Measurements from ENCODE around the gene OCRL.

The OCRL gene

GRCh38 chrX:129585691-129586090 lies 45.6 kb downstream of the OCRL start:
- Histone ChIP-seq H3K27ac (ENCODE audit: low read length) (no peak overlapping the region), H3K4me1 (ENCODE audit: control insufficient read depth, insufficient read depth, low read length) (peaks cover 3% of the 10 kb centered on the region), H3K9me3 (ENCODE audit: control insufficient read depth in 2 of 2, low read length in 2 of 2) (no peaks in the 10 kb centered on the region), H3K27me3 (ENCODE audit: control insufficient read depth in 1 of 2, insufficient read depth in 2 of 2, low read length in 2 of 2) (peaks cover 0 to 2% of the 10 kb centered on the region in 2 donors), H3K4me3 (ENCODE audit: low read length in 2 of 2) (no peak overlapping the region), H3K9ac (ENCODE audit: low read length in 2 of 2) (no peak overlapping the region), H3K36me3 (ENCODE audit: control insufficient read depth in 2 of 2, insufficient read depth in 2 of 2, low read length in 2 of 2) (peaks cover 18 to 23% of the 10 kb centered on the region in 2 donors)

- Histone ChIP-seq H3K27ac (ENCODE audit: low read length) (no peak overlapping the region), H3K4me1 (ENCODE audit: control insufficient read depth, insufficient read depth, low read length) (peaks cover 3% of the 10 kb centered on the region), H3K36me3 (ENCODE audit: control insufficient read depth in 2 of 2, insufficient read depth in 2 of 2, low read length in 2 of 2) (peaks cover 23% of the 10 kb centered on the region in 2 donors)
Observed at GRCh38 chrX:129586446-129586845, 46.4 kb downstream of the OCRL start.

GRCh38 chrX:129590596-129590995 lies 50.5 kb downstream of the OCRL start:
- no peak overlapping the region for H3K27ac ChIP-seq (ENCODE audit: low read length)
- H3K36me3 ChIP-seq (ENCODE audit: control insufficient read depth in 2 of 2, insufficient read depth in 2 of 2, low read length in 2 of 2), result peaks cover 23 to 27% of the 10 kb centered on the region in 2 donors
- H3K9ac ChIP-seq (ENCODE audit: low read length in 2 of 2), result no peak overlapping the region
- H3K4me1 ChIP-seq (ENCODE audit: control insufficient read depth, insufficient read depth, low read length), result peaks cover 4% of the 10 kb centered on the region
- H3K4me3 ChIP-seq (ENCODE audit: low read length in 2 of 2), result no peak overlapping the region
- no peaks in the 10 kb centered on the region for H3K9me3 ChIP-seq (ENCODE audit: control insufficient read depth in 2 of 2, low read length in 2 of 2)
- peaks cover 0 to 2% of the 10 kb centered on the region in 2 donors for H3K27me3 ChIP-seq (ENCODE audit: control insufficient read depth in 1 of 2, insufficient read depth in 2 of 2, low read length in 2 of 2)

More at GRCh38 chrX:129586446-129586845, 46.4 kb downstream of the OCRL start:
- H3K9me3 ChIP-seq (ENCODE audit: control insufficient read depth in 2 of 2, low read length in 2 of 2), result no peaks in the 10 kb centered on the region
- peaks cover 0 to 2% of the 10 kb centered on the region in 2 donors for H3K27me3 ChIP-seq (ENCODE audit: control insufficient read depth in 1 of 2, insufficient read depth in 2 of 2, low read length in 2 of 2)
- H3K9ac ChIP-seq (ENCODE audit: low read length in 2 of 2), result no peak overlapping the region
- no peak overlapping the region for H3K4me3 ChIP-seq (ENCODE audit: low read length in 2 of 2)

GRCh38 chrX:129593137-129593536 lies 53.1 kb downstream of the OCRL start:
- Histone ChIP-seq H3K27ac (ENCODE audit: low read length) (no peak overlapping the region), H3K9me3 (ENCODE audit: control insufficient read depth in 2 of 2, low read length in 2 of 2) (no peaks in the 10 kb centered on the region), H3K4me3 (ENCODE audit: low read length in 2 of 2) (no peak overlapping the region), H3K4me1 (ENCODE audit: control insufficient read depth, insufficient read depth, low read length) (peaks cover 3% of the 10 kb centered on the region), H3K9ac (ENCODE audit: low read length in 2 of 2) (no peak overlapping the region), H3K36me3 (ENCODE audit: control insufficient read depth in 2 of 2, insufficient read depth in 2 of 2, low read length in 2 of 2) (peaks cover 21 to 27% of the 10 kb centered on the region in 2 donors), H3K27me3 (ENCODE audit: control insufficient read depth in 1 of 2, insufficient read depth in 2 of 2, low read length in 2 of 2) (peaks cover 0 to 2% of the 10 kb centered on the region in 2 donors)

GRCh38 chrX:129594781-129595180 lies 54.7 kb downstream of the OCRL start:
- peaks cover 3% of the 10 kb centered on the region for H3K4me1 ChIP-seq (ENCODE audit: control insufficient read depth, insufficient read depth, low read length)
- no peaks in the 10 kb centered on the region for H3K27me3 ChIP-seq (ENCODE audit: control insufficient read depth in 1 of 2, insufficient read depth in 2 of 2, low read length in 2 of 2)
- H3K27ac ChIP-seq (ENCODE audit: low read length), result no peak overlapping the region

GRCh38 chrX:129596077-129596476 lies 56.0 kb downstream of the OCRL start:
- peaks cover 3% of the 10 kb centered on the region for H3K4me1 ChIP-seq (ENCODE audit: control insufficient read depth, insufficient read depth, low read length)
- peaks cover 0 to 9% of the 10 kb centered on the region in 2 donors for H3K36me3 ChIP-seq (ENCODE audit: control insufficient read depth in 2 of 2, insufficient read depth in 2 of 2, low read length in 2 of 2)
- peaks cover 0 to 2% of the 10 kb centered on the region in 2 donors for H3K27me3 ChIP-seq (ENCODE audit: control insufficient read depth in 1 of 2, insufficient read depth in 2 of 2, low read length in 2 of 2)
- no peak overlapping the region for H3K27ac ChIP-seq (ENCODE audit: low read length)
- no peaks in the 10 kb centered on the region for H3K9me3 ChIP-seq (ENCODE audit: control insufficient read depth in 2 of 2, low read length in 2 of 2)
- H3K4me3 ChIP-seq (ENCODE audit: low read length in 2 of 2), result no peak overlapping the region
- no peak overlapping the region for H3K9ac ChIP-seq (ENCODE audit: low read length in 2 of 2)

More at GRCh38 chrX:129594781-129595180, 54.7 kb downstream of the OCRL start:
- Histone ChIP-seq H3K9me3 (ENCODE audit: control insufficient read depth in 2 of 2, low read length in 2 of 2) (no peaks in the 10 kb centered on the region), H3K36me3 (ENCODE audit: control insufficient read depth in 2 of 2, insufficient read depth in 2 of 2, low read length in 2 of 2) (peaks cover 7 to 20% of the 10 kb centered on the region in 2 donors), H3K4me3 (ENCODE audit: low read length in 2 of 2) (no peak overlapping the region), H3K9ac (ENCODE audit: low read length in 2 of 2) (no peak overlapping the region)

GRCh38 chrX:129597905-129598304 lies 57.8 kb downstream of the OCRL start:
- peaks cover 0 to 8% of the 10 kb centered on the region in 2 donors for H3K36me3 ChIP-seq (ENCODE audit: control insufficient read depth in 2 of 2, insufficient read depth in 2 of 2, low read length in 2 of 2)
- no peaks in the 10 kb centered on the region for H3K4me1 ChIP-seq (ENCODE audit: control insufficient read depth, insufficient read depth, low read length)
- no peaks in the 10 kb centered on the region for H3K9me3 ChIP-seq (ENCODE audit: control insufficient read depth in 2 of 2, low read length in 2 of 2)
- H3K4me3 ChIP-seq (ENCODE audit: low read length in 2 of 2), result no peak overlapping the region
- H3K27ac ChIP-seq (ENCODE audit: low read length), result no peak overlapping the region
- peaks cover 0 to 2% of the 10 kb centered on the region in 2 donors for H3K27me3 ChIP-seq (ENCODE audit: control insufficient read depth in 1 of 2, insufficient read depth in 2 of 2, low read length in 2 of 2)
- H3K9ac ChIP-seq (ENCODE audit: low read length in 2 of 2), result no peak overlapping the region

- peaks cover 4% of the 10 kb centered on the region for H3K4me1 ChIP-seq (ENCODE audit: control insufficient read depth, insufficient read depth, low read length)
- H3K36me3 ChIP-seq (ENCODE audit: control insufficient read depth in 2 of 2, insufficient read depth in 2 of 2, low read length in 2 of 2), result peaks cover 0 to 6% of the 10 kb centered on the region in 2 donors
- peaks cover 0 to 6% of the 10 kb centered on the region in 2 donors for H3K27me3 ChIP-seq (ENCODE audit: control insufficient read depth in 1 of 2, insufficient read depth in 2 of 2, low read length in 2 of 2)
- no peak overlapping the region for H3K9ac ChIP-seq (ENCODE audit: low read length in 2 of 2)
- H3K9me3 ChIP-seq (ENCODE audit: control insufficient read depth in 2 of 2, low read length in 2 of 2), result no peaks in the 10 kb centered on the region
- no peak overlapping the region for H3K4me3 ChIP-seq (ENCODE audit: low read length in 2 of 2)
- no peak overlapping the region for H3K27ac ChIP-seq (ENCODE audit: low read length)
Observed at GRCh38 chrX:129599499-129599898, 59.4 kb downstream of the OCRL start.

- no peak overlapping the region for H3K27ac ChIP-seq (ENCODE audit: low read length)
- H3K4me1 ChIP-seq (ENCODE audit: control insufficient read depth, insufficient read depth, low read length), result peaks cover 4% of the 10 kb centered on the region
- H3K36me3 ChIP-seq (ENCODE audit: control insufficient read depth in 2 of 2, insufficient read depth in 2 of 2, low read length in 2 of 2), result peaks cover 0 to 3% of the 10 kb centered on the region in 2 donors
- H3K9ac ChIP-seq (ENCODE audit: low read length in 2 of 2), result no peak overlapping the region
- H3K27me3 ChIP-seq (ENCODE audit: control insufficient read depth in 1 of 2, insufficient read depth in 2 of 2, low read length in 2 of 2), result peaks cover 0 to 9% of the 10 kb centered on the region in 2 donors
- H3K4me3 ChIP-seq (ENCODE audit: low read length in 2 of 2), result no peak overlapping the region
- H3K9me3 ChIP-seq (ENCODE audit: control insufficient read depth in 2 of 2, low read length in 2 of 2), result no peaks in the 10 kb centered on the region
Observed at GRCh38 chrX:129599996-129600395, 59.9 kb downstream of the OCRL start.

GRCh38 chrX:129600981-129601424 lies 60.9 kb downstream of the OCRL start:
- no peaks in the 10 kb centered on the region for H3K36me3 ChIP-seq (ENCODE audit: control insufficient read depth in 2 of 2, insufficient read depth in 2 of 2, low read length in 2 of 2)
- no peaks in the 10 kb centered on the region for H3K9me3 ChIP-seq (ENCODE audit: control insufficient read depth in 2 of 2, low read length in 2 of 2)
- H3K4me3 ChIP-seq (ENCODE audit: low read length in 2 of 2), result no peak overlapping the region
- H3K4me1 ChIP-seq (ENCODE audit: control insufficient read depth, insufficient read depth, low read length), result peaks cover 6% of the 10 kb centered on the region
- H3K9ac ChIP-seq (ENCODE audit: low read length in 2 of 2), result no peak overlapping the region
- peaks cover 0 to 9% of the 10 kb centered on the region in 2 donors for H3K27me3 ChIP-seq (ENCODE audit: control insufficient read depth in 1 of 2, insufficient read depth in 2 of 2, low read length in 2 of 2)
- no peak overlapping the region for H3K27ac ChIP-seq (ENCODE audit: low read length)

- H3K36me3 ChIP-seq (ENCODE audit: control insufficient read depth in 2 of 2, insufficient read depth in 2 of 2, low read length in 2 of 2), result no peaks in the 10 kb centered on the region
- peaks cover 0 to 6% of the 10 kb centered on the region in 2 donors for H3K9me3 ChIP-seq (ENCODE audit: control insufficient read depth in 2 of 2, low read length in 2 of 2)
- H3K4me3 ChIP-seq (ENCODE audit: low read length in 2 of 2), result no peak overlapping the region
- H3K4me1 ChIP-seq (ENCODE audit: control insufficient read depth, insufficient read depth, low read length), result peaks cover 6% of the 10 kb centered on the region
- no peak overlapping the region for H3K9ac ChIP-seq (ENCODE audit: low read length in 2 of 2)
- H3K27me3 ChIP-seq (ENCODE audit: control insufficient read depth in 1 of 2, insufficient read depth in 2 of 2, low read length in 2 of 2), result peaks cover 0 to 13% of the 10 kb centered on the region in 2 donors
- no peak overlapping the region for H3K27ac ChIP-seq (ENCODE audit: low read length)
Observed at GRCh38 chrX:129606918-129607317, 66.9 kb downstream of the OCRL start.
